Measurements from ENCODE around the gene ARHGEF12. TPM values are rescaled to one million over a fixed set of nuclear protein-coding genes. Genes with fewer than 3 reads are reported as not detected.

Gene ARHGEF12
- total RNA-seq, 8 experiments from 2014 or later: 37.5 to 108 (median 48.2) TPM

DNA sequence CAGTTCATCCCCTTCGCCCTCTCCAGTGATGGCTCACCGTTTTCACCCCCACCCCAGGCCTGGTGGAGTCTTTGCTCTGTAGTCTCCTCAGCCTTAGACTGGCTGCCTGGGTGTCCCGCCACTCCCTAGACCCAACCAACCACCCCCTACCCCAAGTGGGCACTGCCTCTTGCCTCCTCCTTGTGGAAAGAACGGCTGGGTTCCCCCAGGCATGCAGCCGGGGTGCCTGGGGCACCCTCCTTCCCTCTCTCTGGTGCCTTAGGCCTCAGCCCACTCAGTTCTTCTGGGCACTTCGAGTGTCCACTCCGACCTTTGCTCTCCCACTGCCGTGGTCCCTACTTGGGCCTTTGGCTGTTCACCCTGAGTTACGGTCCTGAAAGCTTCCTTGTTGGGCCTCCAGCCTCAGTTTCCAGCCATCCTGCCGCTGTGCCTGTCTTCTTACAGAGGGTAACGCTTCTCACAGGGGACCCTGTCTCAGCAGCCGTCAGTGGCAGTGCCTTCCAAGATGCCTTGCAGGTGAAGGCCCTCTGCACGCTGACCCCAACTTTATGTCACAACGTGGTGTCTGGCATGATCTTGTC, 178.4 kb downstream of the ARHGEF12 start:
- no peak overlapping the region for H3K27ac ChIP-seq
- 80% methylated on average over 4 of the region's 14 CpGs; no CpG with 5 or more reads in 9 of the 10 experiments for WGBS, 10 experiments
- no peak for ATAC-seq (replicated peaks in 6 of 8)
- in situ Hi-C loops (cut with MboI; ENCODE audit: low pct_unique_long_range_greater_than_20kb in 2 of 9, low sequenced_read_pairs in 9 of 9, unreplicated experiment in 9 of 9): loop anchor here (5.0 to 25.0 kb wide), 7 partner anchors 173 to 598 kb away; partner anchors contain the start of gene TECTA (in 1 of the 9)
- H3K4me3 ChIP-seq: no peak overlapping the region
- H3K4me1 ChIP-seq (replicated peaks in 1 of 2): peaks cover 20 to 29% of the 10 kb centered on the region in 2 donors

DNA sequence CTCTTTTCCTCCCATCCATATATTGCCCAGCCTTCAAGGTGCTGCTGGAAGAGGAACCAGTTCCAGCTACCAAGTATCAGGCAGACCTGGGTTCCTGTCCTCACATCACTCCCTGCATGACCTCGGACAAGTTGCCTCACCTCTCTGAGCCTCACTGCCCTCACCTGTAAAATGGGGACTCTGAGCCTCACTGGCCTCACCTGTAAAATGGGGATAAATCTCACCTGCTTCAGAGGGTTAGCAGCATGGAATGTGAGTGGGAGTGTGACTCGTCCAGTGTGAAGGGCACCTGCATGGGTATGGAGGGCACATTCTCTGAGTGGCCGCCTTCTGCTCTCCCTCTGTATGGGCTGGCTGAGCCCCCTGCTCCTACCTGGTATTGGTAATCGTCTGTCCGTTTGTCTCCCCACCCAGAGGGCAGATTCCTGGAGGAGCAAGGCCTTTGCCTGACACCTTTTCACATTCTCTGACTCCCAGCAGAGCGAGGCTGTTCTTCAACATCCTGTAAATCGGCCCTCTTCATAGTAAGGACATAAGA, 179.0 kb downstream of the ARHGEF12 start:
- 30 to 100% (median 76%) methylated on average over 2 to 5 of the region's 7 CpGs; no CpG with 5 or more reads in 4 of the 10 experiments for WGBS, 10 experiments
- in situ Hi-C loops (cut with MboI; ENCODE audit: low pct_unique_long_range_greater_than_20kb in 2 of 9, low sequenced_read_pairs in 9 of 9, unreplicated experiment in 9 of 9): loop anchor here in 8 of 9 experiments (25.0 kb wide), 5 partner anchors 172 to 597 kb away; partner anchors contain the start of gene TECTA (in 1 of the 8)
- ATAC-seq (replicated peaks in 6 of 8): no peak
- peaks cover 20 to 29% of the 10 kb centered on the region in 2 donors for H3K4me1 ChIP-seq (replicated peaks in 1 of 2)
- no peak overlapping the region for H3K4me3 ChIP-seq
- H3K27ac ChIP-seq: no peak overlapping the region

DNA sequence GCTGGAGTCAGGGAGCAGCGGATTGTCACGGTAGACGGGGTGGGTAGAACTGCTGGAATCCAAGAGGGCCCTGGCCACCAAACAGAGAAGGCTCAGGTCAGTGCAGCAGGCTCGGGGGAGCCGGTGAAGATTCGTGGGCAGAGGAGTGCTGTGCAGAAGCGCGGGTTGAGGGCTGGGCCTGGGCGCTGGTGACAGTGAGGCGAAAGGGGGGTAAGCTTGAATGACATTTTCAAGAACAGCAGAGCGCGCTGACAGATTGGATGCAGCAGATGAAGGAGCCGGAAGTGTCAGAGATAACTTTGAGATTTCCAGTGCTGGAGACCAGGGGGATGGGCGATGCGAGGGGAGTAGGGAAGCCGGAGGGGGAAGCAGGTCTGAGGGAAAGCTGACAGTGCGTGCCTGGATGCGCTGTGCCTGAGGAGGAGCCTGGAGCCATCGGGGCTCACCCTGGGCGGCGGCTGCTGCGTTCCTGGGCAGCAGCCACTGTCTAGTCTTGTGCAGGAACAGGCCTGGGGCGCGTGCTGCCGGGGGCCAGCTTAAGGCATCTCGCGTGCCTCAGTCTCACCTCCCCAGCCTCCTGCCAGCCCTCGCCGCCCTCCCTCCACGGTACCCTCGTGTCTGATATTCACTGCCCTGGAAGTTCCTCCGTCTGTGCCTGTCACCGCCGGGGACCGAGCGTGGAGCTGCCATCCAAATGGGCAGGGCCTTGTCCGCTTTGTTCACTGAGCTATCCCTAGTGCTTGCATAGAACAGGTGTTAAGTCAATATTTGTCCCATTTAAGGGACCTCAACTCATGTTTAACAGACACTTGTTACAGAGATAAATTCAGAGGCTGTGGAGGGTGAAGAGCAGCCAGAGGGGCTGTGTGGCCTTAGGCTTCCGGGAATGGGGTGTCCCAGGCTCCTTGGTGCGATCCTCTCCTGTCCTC, 180.5 kb downstream of the ARHGEF12 start:
- peaks cover 20 to 29% of the 10 kb centered on the region in 2 donors for H3K4me1 ChIP-seq (replicated peaks in 1 of 2)
- in situ Hi-C loops (cut with MboI; ENCODE audit: low pct_unique_long_range_greater_than_20kb in 2 of 9, low sequenced_read_pairs in 9 of 9, unreplicated experiment in 9 of 9): loop anchor here in 8 of 9 experiments (25.0 kb wide), 5 partner anchors 171 to 596 kb away; partner anchors contain the start of gene TECTA (in 1 of the 8)
- ATAC-seq (replicated peaks in 6 of 8): peak; percentile 15 to 78 (median 34)
- 11 to 87% (median 67%) methylated on average over 2 to 8 of the region's 39 CpGs; no CpG with 5 or more reads in 4 of the 10 experiments for WGBS, 10 experiments
- H3K4me3 ChIP-seq: no peak overlapping the region
- no peak overlapping the region for H3K27ac ChIP-seq

DNA sequence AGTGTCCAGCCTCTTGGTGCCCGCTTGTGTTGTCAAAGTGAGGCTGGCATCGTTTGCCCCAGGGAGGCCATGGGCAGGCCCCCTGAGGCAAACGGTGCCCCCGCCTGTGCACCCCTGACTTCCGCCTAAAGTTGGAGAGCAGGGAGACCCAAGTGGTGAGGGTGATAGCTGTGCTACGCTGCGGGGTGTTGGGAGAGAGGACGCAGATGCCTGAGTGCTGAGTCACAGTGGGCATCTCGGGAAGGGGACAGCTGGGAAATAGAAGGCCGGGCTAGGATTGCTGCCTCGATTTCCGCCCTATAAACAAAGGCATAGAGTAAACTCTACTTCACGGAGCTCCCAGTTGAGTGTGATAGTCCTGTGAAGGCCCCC, 181.2 kb downstream of the ARHGEF12 start:
- H3K4me3 ChIP-seq: no peak overlapping the region
- peaks cover 20 to 29% of the 10 kb centered on the region in 2 donors for H3K4me1 ChIP-seq (replicated peaks in 1 of 2)
- no peak overlapping the region for H3K27ac ChIP-seq
- 54 to 90% (median 80%) methylated on average over 2 to 5 of the region's 13 CpGs; no CpG with 5 or more reads in 3 of the 10 experiments for WGBS, 10 experiments
- in situ Hi-C loops (cut with MboI; ENCODE audit: low pct_unique_long_range_greater_than_20kb in 2 of 9, low sequenced_read_pairs in 9 of 9, unreplicated experiment in 9 of 9): loop anchor here in 8 of 9 experiments (25.0 kb wide), 5 partner anchors 170 to 595 kb away; partner anchors contain the start of gene TECTA (in 1 of the 8)
- ATAC-seq (replicated peaks in 6 of 8): peak in 5 of 8 experiments; percentile 12 to 36 (median 20)

DNA sequence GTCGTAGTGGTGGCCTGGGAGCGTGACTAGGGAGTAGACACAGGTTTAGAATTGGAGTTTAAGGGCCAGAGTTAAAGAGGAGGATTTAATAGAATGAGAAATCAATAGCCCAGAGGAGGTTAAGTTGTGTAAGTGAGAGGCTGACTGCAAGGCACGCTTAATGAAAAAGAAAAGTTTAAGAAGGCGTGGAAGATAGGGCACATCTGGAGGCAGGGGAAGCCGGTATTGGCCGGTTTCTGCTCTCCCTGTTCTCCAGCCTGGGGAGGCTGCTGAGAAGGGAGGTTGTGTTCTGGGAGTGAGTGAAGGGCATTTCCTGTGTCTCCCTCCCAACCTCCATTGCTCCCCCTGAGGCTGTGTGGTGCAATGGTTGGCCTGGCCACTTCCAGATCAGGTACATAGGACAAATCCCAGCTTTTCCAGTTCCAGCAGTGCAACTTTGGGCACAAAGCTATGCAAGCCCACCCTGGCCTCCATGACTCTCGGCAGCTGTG, 181.6 kb downstream of the ARHGEF12 start:
- Histone ChIP-seq H3K4me1 (replicated peaks in 1 of 2) (peaks cover 16 to 26% of the 10 kb centered on the region in 2 donors), H3K27ac (no peak overlapping the region), H3K4me3 (no peak overlapping the region)
- peak in 3 of 8 experiments; percentile 7 to 21 (median 16) for ATAC-seq (replicated peaks in 6 of 8)
- in situ Hi-C loops (cut with MboI; ENCODE audit: low pct_unique_long_range_greater_than_20kb in 2 of 9, low sequenced_read_pairs in 9 of 9, unreplicated experiment in 9 of 9): loop anchor here in 8 of 9 experiments (25.0 kb wide), 5 partner anchors 169 to 594 kb away; partner anchors contain the start of gene TECTA (in 1 of the 8)
- 65 to 100% (median 87%) methylated on average over 1 to 5 of the region's 7 CpGs; no CpG with 5 or more reads in 1 of the 10 experiments for WGBS, 10 experiments

DNA sequence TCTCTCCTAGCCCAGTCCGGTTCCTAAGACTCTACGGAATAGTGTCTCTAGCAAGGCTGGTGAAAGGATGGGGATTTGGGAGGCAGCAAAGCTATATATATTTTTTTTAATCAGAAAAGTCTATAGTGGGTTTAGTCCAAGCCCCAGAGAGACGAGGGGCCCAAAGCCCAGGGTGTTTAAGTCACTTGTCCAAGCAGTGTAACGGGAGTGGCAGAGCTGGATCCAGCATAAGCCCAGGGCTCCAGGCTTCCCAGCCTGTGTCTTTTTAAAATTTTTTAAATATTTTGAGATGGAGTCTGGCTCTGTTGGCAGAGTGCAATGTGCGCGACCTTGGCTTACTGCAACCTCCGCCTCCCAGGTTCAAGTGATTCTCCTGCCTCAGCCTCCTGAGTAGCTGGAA, 182.1 kb downstream of the ARHGEF12 start:
- no peak for ATAC-seq (replicated peaks in 6 of 8)

DNA sequence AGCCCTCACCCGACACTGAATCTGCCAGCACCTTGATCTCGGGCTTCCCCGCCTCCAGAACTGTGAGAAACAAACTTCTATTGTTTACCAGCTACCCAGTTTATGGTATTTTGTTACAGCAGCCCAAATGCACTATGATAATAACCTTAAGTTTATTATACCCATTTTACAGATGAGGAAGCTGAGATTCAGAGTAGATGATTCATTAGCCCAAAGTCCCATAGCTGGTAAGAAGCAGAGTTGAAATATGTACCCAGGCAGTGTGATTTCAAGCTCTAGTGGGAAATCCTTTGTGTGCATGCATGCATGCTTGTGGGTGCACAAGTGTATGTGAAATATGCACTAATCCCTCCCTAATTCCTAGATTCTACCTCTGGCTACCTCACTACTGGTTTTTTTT, 183.3 kb downstream of the ARHGEF12 start:
- in situ Hi-C loops (cut with MboI; ENCODE audit: low pct_unique_long_range_greater_than_20kb in 2 of 9, low sequenced_read_pairs in 9 of 9, unreplicated experiment in 9 of 9): loop anchor here in 8 of 9 experiments (25.0 kb wide), 5 partner anchors 168 to 593 kb away; partner anchors contain the start of gene TECTA (in 1 of the 8)
- no peak for ATAC-seq (replicated peaks in 6 of 8)
- WGBS, 10 experiments: 60 to 83% (median 80%) methylated on average over 1 to 3 of the region's 3 CpGs; no CpG with 5 or more reads in 5 of the 10 experiments
- Histone ChIP-seq H3K4me1 (replicated peaks in 1 of 2) (peaks cover 5 to 24% of the 10 kb centered on the region in 2 donors), H3K4me3 (no peak overlapping the region), H3K27ac (no peak overlapping the region)

More for the DNA sequence above, 182.1 kb downstream of the ARHGEF12 start:
- WGBS, 10 experiments: 75 to 100% (median 96%) methylated on average over 1 to 7 of the region's 7 CpGs; no CpG with 5 or more reads in 2 of the 10 experiments
- Histone ChIP-seq H3K4me1 (replicated peaks in 1 of 2) (peaks cover 11 to 25% of the 10 kb centered on the region in 2 donors), H3K27ac (no peak overlapping the region), H3K4me3 (no peak overlapping the region)
- in situ Hi-C loops (cut with MboI; ENCODE audit: low pct_unique_long_range_greater_than_20kb in 2 of 9, low sequenced_read_pairs in 9 of 9, unreplicated experiment in 9 of 9): loop anchor here in 8 of 9 experiments (25.0 kb wide), 5 partner anchors 169 to 594 kb away; partner anchors contain the start of gene TECTA (in 1 of the 8)

DNA sequence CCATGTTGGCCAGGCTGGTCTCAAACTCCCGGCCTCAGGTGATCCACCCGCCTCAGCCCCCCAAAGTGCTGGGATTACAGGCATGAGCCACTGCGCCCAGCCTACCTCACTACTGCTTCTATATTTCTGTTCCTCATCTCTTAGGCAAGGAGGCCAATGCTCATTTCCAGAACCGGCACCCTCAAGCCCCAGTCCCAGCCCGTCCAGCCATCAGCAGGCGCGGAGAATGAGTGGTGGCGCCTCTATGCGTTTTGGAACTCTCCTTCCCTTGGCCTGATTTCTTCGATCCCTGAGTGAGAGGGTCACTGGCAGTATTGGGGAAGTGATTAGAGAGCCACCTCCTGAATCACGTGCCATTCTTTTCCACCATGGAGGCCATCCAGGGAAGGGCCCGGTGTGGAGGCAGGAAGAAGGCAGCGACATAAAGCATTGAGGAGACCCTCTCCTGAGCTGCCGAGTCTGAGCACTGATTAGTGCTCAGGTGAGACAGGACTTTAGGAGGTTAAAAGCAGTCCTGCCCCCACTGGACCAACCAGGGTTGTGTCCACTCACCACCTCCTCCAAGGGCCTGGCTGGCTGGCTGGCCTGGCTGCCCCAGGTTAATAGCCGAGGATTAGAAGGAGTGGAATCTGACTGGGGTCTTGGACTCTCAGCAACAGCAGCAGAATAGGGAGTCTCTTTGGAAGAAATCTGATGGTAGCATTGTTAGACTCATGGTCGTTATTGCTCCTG, 184.0 kb downstream of the ARHGEF12 start:
- in situ Hi-C loops (cut with MboI; ENCODE audit: low pct_unique_long_range_greater_than_20kb in 2 of 9, low sequenced_read_pairs in 9 of 9, unreplicated experiment in 9 of 9): loop anchor here in 8 of 9 experiments (25.0 kb wide), 5 partner anchors 167 to 592 kb away; partner anchors contain the start of gene TECTA (in 1 of the 8)
- ATAC-seq (replicated peaks in 6 of 8): no peak

DNA sequence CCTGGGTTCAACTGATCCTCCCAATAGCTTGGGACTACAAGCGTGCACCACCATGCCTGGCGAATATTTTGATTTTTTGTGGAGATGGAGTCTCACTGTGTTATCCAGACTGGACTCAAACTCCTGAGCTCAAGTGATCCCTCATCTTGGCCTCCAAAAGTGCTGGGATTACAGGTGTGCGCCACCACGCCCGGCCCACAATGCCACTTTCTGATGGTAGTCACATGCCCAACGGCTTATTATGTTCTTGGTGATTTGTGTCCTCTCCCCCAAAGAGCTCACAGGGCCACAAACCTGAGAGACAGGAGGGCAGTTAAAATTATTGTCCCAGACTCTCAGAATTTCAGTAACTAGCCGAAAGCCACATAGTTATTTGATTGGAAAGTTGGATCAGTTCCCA, 185.0 kb downstream of the ARHGEF12 start:
- WGBS, 10 experiments: 61 to 100% (median 81%) methylated on average over 1 to 4 of the region's 7 CpGs; no CpG with 5 or more reads in 6 of the 10 experiments
- no peak for ATAC-seq (replicated peaks in 6 of 8)
- H3K27ac ChIP-seq: no peak overlapping the region
- H3K4me1 ChIP-seq (replicated peaks in 1 of 2): peaks cover 5 to 24% of the 10 kb centered on the region in 2 donors
- in situ Hi-C loops (cut with MboI; ENCODE audit: low pct_unique_long_range_greater_than_20kb in 2 of 9, low sequenced_read_pairs in 9 of 9, unreplicated experiment in 9 of 9): loop anchor here in 8 of 9 experiments (25.0 kb wide), 5 partner anchors 166 to 591 kb away; partner anchors contain the start of gene TECTA (in 1 of the 8)
- H3K4me3 ChIP-seq: no peak overlapping the region

More for the DNA sequence above, 184.0 kb downstream of the ARHGEF12 start:
- H3K27ac ChIP-seq: no peak overlapping the region
- H3K4me1 ChIP-seq (replicated peaks in 1 of 2): peaks cover 5 to 24% of the 10 kb centered on the region in 2 donors
- 47 to 100% (median 90%) methylated on average over 1 to 8 of the region's 16 CpGs; no CpG with 5 or more reads in 4 of the 10 experiments for WGBS, 10 experiments
- no peak overlapping the region for H3K4me3 ChIP-seq

DNA sequence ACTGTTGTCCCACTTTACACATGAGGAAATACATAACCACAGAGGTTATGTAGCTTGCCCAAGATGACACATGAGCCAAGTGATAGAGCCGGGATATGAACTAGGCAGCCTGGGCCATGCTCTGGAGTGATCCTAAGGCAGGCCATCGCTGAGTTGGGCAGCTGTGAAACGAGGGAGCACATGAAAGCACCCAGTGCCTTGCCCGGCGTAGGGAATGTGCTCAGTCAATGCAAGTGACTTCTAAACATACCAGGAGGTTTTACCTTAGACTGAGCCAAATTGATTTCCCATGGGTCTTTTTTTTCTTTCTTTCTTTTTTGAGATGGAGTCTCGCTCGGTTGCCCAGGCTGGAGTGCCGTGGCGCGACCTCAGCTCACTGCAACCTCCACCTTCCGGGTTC, 185.8 kb downstream of the ARHGEF12 start:
- in situ Hi-C loops (cut with MboI; ENCODE audit: low pct_unique_long_range_greater_than_20kb in 2 of 9, low sequenced_read_pairs in 9 of 9, unreplicated experiment in 9 of 9): loop anchor here in 8 of 9 experiments (25.0 kb wide), 5 partner anchors 165 to 590 kb away; partner anchors contain the start of gene TECTA (in 1 of the 8)
- WGBS, 10 experiments: 74 to 100% (median 89%) methylated on average over 5 to 9 of the region's 11 CpGs; no CpG with 5 or more reads in 5 of the 10 experiments

DNA sequence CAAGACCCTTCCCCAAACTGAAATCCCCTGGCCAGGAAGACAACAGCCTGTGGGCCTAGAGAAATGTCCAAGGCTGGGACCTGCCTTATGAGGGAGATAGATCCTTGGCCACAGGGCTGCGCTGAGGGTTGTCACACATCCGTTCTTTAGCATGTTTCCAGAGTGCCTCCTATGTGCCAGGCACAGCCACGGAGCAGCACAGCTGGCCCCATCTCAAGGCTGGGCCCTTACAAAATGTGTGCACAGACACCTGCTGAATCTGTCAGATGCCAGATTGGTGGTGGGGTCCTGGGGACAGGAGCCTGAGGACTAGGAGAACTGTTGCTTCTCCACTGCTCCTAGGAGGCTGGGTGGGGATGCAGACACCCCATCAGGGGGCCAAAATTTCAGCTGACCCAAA, 186.5 kb downstream of the ARHGEF12 start:
- ATAC-seq (replicated peaks in 6 of 8): no peak
- Histone ChIP-seq H3K4me3 (no peak overlapping the region), H3K27ac (no peak overlapping the region), H3K4me1 (replicated peaks in 1 of 2) (peaks cover 4 to 14% of the 10 kb centered on the region in 2 donors)
- WGBS, 10 experiments: 60 to 100% (median 86%) methylated on average over 1 to 2 of the region's 3 CpGs; no CpG with 5 or more reads in 7 of the 10 experiments
- in situ Hi-C loops (cut with MboI; ENCODE audit: low pct_unique_long_range_greater_than_20kb in 2 of 9, low sequenced_read_pairs in 9 of 9, unreplicated experiment in 9 of 9): loop anchor here in 8 of 9 experiments (25.0 kb wide), 5 partner anchors 165 to 590 kb away; partner anchors contain the start of gene TECTA (in 1 of the 8)

More for the DNA sequence above, 185.8 kb downstream of the ARHGEF12 start:
- Histone ChIP-seq H3K4me1 (replicated peaks in 1 of 2) (peaks cover 3 to 18% of the 10 kb centered on the region in 2 donors), H3K4me3 (no peak overlapping the region), H3K27ac (no peak overlapping the region)
- no peak for ATAC-seq (replicated peaks in 6 of 8)
